Activated CD4-positive, alpha-beta T cell treated with anti-CD3 and anti-CD28 coated beads, Interleukin-2, amount 50 U/mL, for 4 hours (primary cell): ENCODE results near the gene LIG3.
"Not testable (repeated sequence)": the region's sequence is repeated elsewhere in the genome, so short reads cannot be mapped to it uniquely, and the experiment has no call there.

Experiments
- DNase-seq, 2 experiments: peaks; one replicate each; pipeline ENCODE4 v3.0.0-alpha.2; 2020

The LIG3 gene

GRCh38 chr17:35000965-35001364 lies 20.7 kb downstream of the LIG3 start:
- DNase-seq = not testable (repeated sequence)

DNA sequence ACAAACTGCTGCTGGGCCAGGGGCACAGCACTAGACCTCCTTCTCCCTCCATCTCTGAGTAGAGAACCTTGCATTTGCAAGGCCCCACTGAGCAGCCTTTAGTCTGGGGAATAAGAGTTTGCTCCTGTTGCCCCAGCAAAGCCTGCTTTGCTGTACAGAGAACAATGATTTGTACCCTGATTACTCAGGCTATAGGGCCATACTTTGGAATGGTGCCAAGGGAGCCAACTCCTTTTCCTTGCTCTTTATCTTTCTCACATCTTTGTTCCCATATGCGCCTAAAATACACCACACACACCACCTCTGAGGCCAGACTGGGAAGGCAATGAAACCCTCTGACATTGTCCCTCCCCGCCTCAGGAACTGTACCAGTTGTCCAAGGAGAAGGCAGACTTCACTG lies 21.2 kb downstream of the LIG3 start:
- no peak for DNase-seq

- no peak for DNase-seq
These were observed 22.7 kb downstream of the LIG3 start for GRCh38 chr17:35002876-35003551.

- DNase-seq = no peak
These were observed 23.5 kb downstream of the LIG3 start for GRCh38 chr17:35003778-35004177.

- no peak for DNase-seq
These were observed 26.0 kb downstream of the LIG3 start for GRCh38 chr17:35006345-35006744.

- no peak for DNase-seq
These were observed 26.6 kb downstream of the LIG3 start for GRCh38 chr17:35006961-35007360.

DNA sequence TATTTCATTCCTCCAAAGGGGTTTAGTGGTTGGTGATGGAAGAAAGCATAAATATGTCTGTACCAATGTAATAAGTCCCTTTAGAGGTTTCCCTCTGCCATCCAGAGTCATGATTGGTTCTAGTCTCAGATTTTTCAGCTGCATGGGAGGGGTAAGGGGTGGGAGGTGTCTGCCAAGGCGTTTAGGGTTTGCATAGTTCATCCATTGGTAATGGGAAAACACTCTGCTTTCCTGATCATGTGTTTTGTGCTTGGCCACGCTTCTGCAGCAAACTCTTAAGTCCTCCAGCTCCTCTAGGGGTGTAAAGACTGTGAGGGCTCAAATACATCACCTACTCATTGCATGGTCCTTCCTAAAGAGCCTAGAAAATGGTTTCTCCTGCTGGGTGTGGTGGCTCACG lies 29.8 kb downstream of the LIG3 start:
- DNase-seq = no peak

DNA sequence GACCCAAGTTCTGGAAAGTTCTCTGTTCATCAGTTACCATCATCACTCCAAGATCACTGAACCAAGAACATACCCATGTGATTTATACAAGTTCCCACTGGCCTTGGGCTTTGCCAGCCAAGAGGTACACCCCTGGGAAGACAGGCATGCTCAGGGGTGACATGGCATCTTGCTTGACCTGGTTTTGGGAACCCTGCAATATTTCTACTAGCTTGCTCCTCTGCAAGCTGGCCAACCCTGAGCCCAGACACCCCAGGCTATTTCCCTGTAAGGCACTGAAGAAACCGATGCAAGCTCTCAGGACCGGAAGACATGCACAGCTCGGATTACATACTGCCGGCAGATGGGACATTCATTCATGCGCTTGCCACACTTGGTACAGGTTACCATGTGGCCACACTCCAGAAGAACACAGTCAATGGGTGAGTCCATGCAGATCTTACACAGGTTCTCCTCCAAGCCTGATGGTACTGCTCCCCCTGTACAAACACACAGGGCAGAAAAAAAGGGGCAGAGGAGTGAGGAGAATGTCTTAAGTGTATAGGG lies 31.4 kb downstream of the LIG3 start:
- DNase-seq = no peak

DNA sequence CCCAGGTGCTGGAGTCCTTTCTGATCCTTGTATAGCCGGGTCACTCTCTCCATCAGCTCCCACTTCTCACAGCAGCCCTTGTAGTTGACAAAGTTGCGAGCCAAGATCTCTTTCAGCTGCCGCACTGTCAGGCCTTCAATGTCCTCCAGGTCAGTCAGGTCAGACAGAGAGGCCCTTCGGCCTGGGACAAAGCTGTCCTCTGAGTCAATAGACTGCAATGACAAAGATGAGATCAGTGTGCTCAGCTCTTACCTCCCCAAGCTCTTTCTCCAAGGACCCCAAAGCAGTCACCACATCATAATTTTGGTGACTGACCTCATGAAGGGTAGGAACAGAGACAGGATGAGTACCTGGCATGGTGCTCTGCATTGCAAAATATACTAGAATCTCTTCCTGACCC lies 36.1 kb downstream of the LIG3 start:
- no peak for DNase-seq

DNA sequence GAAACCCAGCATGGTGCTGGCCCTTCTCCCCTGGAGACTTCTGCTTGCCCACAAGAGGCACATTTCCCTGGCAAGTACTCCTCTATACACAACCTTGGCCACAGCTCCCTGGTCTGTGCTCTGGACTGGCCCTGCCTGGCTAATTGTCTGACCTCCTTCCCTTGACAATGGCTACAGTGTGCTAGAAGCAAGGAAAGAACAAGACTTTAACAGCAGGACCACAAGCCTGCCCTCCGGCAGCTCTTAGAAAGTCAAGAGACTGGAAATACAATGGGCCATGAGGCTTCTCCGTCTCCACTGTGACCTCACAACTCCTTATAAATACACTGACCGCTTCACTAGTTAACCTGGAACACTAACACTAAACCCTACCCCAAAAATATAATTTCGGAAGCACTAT lies 36.7 kb downstream of the LIG3 start:
- DNase-seq = no peak

DNA sequence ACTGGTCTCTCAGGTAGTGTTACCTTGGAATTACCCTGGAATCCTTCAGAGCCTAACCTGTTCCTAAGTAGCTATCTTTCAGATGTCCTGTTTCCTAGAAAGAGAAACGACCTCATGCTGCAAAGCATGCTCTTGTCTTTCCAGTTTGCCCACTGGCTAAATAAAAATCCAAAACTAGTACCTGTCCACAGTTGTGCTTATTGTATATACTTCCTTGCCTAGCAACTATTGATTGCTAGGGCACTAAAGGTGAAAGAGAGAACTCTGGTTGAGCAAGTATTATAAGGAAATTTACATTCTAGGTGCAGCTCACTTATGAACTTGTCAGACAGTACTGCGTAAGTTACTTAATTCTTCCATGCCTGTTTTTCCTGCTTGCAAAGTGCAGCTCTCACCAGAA lies 38.5 kb downstream of the LIG3 start:
- DNase-seq = no peak

GRCh38 chr17:35019386-35020179 lies 39.3 kb downstream of the LIG3 start:
- DNase-seq = no peak

GRCh38 chr17:35021520-35022380 lies 41.4 kb downstream of the LIG3 start:
- DNase-seq = no peak

GRCh38 chr17:35022536-35023063 lies 42.3 kb downstream of the LIG3 start:
- DNase-seq = peak; percentile 58 to 63

GRCh38 chr17:35023538-35023937 lies 43.2 kb downstream of the LIG3 start:
- DNase-seq = no peak

DNA sequence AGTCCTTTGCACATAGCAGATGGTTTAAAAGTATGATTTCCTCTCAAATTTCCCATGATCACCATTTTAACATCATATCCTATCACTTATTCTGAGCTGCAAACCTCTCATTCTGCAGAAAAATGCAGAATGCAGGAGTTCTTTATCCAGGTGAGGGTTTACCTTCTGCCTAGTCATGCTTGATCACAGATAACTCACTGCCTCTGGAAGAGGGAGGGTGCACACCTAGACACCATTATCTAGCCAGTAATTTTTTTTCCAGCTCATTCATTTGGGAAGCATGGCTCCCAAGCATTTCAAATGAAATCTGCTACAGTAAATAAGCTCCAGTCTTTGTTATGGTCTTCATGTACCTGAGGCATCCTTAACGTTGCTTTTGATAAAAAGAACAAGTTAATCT lies 45.2 kb downstream of the LIG3 start:
- no peak for DNase-seq

GRCh38 chr17:35028097-35028496 lies 47.8 kb downstream of the LIG3 start:
- not testable (repeated sequence) for DNase-seq

DNA sequence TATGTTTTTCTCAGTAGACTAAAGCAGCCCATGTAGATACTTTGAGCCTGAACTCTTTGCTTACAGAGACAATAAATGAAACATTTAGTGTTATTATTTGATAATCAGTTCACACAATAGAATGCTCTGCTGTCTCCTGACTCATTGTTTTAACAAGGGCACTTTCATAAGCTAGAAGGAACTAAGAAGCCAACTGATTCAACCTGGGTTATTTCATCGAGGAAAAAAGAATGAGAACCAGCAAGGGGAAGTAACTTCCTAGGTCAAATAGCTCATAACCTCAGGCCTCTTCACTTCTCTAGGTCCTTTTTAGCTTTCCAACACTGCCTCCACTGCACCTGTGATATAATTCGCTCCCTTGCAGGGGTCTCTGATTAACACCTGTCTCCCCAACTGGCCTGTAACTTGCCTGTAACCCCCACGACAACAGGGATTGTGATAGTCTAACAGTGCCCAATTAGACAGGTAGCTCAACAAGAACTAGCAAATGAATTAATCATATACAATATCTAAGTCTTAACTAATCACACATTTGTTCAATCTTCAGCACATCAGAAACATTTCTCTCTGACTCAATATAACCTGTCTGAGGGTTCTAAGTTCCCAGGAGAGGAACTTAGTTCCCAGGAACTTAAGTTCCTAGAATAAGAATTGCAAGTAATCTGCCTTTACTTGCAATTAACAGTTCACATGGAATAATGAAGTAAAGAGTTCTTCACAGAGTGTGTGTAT lies 48.4 kb downstream of the LIG3 start:
- no peak for DNase-seq

DNA sequence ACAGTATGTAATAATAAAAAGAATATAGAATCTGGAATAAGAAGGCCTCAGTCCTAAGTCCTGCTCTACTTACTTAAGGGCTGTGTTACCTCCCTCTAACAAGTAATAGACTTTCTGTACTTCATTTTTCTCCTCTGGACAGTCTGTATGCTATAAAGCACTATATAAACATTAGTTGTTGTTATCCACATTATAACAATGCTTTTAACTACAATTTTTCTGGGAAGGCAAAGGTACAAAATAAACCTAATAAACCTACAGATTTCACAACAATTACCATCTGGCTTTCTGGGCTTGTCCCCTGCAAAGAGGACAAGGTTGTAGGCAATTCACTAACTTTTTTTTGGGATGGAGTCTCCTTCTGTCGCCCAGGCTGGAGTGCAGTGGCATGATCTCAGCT lies 50.5 kb downstream of the LIG3 start:
- DNase-seq = no peak

- no peak for DNase-seq
These were observed 58.1 kb downstream of the LIG3 start for GRCh38 chr17:35038453-35038852.

- no peak for DNase-seq
These were observed 61.1 kb downstream of the LIG3 start for GRCh38 chr17:35041390-35041789.

GRCh38 chr17:35044181-35044580 lies 63.9 kb downstream of the LIG3 start:
- no peak for DNase-seq
